DMS153 treated with DMSO at 0.1 percent for 48 hours (cell line): ENCODE measurements around the gene LEMD2.
A peak's percentile ranks its signal among the peaks of the same experiment; 100 is the strongest.

ENCODE experiments used
- DNase-seq: peaks from one replicate; lab custom pipeline; 2025; ENCODE audit not compliant: unreplicated experiment; lab: John Stamatoyannopoulos, UW

The LEMD2 gene

DNA sequence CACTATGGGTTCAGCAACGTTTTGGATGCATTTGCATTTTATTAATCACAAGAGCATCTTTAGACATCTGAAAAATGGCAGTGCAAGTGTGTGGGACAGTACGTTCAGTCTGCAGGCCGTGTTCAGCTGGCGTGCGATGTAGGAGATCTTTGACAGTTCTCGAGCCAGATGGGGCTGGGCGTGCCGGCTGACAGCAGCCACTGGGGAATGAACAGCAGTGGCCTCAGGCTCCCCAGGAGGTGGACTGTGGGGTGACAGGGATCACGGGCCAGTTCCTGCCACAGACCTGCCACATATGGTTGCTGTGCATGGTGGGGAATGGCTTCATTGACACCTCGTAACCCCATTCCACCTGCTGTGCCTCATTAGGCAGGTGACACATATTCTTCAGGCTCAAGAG is 31.3 kb upstream of the LEMD2 start:
- no peak for DNase-seq

DNA sequence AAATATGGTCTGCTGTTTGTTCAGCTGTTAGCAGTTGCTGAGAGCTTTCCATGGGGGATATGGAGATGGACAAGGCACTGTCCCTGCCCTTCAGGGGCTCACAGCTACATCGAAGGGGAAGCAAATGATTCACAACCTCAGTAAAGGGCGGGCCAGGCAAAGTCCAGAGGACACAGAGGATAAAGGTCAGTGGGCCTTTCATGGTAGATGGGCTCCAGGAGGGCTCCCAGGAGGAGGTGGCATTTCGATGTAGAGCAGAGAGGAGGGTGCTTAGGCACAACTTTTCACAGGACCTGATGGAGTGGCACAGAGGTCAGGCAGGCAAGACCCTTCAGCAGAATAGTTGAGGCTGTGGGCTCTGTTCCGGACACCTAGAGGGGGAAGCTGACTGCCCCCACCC is 30.1 kb upstream of the LEMD2 start:
- no peak for DNase-seq

DNA sequence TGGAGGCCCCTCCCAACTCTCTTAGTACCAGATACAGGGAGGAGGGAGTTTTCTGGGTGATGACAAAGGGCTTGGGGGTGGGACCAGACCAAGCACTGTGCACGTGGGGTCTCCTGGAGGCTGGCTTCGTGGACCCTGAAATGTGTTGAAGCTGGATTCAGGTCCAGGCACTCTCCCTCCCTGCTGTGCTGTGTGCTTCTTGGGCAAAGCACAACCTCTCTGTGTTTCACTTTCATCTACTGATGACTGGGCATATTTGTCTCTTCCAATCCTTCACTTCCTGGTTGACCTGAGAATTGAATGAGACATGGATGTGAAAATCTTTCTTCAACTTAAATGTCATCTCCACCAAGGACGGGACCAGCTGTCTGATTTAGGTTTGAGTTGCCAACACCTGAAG is 29.4 kb upstream of the LEMD2 start:
- no peak for DNase-seq

DNA sequence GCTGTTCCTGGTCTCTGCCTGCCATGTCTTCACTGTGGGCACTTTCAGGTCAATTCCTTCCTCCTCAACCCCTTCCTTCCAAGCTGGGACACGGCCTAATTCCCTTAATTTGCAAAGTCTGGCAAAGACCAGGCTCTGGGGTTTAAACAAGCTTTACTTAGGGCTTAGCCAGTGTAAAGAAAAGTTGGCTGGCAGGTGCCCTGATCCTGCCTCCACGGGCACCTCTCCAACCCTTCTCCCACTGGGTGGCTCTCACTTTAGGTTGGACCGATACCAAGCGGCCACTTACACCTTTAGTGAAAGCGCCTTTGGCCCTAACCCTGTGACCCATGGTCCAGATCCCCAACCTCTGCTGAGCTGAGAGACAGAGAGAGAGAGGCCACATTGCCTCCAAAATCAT is 28.6 kb upstream of the LEMD2 start:
- no peak for DNase-seq

DNA sequence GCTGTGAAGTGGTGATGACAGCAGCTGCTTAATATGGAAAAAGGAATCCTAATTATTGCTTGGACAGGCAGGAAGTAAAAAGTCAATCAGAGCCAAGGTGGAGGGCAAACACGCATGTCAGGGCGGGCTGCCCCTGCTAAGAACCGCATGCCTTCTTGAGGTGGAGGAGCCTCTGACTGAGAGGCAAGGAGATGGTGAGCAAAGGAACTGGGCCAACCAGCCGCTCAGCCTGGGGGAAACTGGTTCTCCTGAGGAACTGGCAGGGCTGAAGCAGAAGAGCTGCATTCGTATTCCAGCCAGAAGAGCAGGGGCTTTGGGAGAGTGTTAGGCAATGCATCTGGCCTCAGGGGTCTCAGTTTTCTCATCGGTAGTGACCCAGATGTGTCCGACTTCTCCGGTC is 28.0 kb upstream of the LEMD2 start:
- no peak for DNase-seq

DNA sequence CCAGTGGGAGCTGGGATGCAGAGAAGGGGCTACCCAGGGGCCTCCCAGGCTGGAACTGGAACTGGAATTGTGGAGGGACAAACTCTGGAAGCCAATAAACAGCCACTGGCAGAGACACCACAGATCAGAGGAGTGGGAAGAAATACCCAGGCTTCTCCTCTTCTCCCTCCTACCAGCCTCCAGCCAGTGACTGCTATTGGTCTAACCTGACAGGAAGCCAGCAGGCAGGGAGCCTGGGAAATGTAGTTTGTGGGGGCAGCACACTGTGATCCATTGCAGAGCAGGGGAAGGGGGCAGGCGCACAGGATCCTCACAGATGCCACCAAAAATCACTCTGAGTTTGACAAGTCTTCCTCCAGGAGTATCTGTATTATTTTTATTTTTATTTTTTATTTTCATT is 26.9 kb upstream of the LEMD2 start:
- DNase-seq: peak; percentile 23

DNA sequence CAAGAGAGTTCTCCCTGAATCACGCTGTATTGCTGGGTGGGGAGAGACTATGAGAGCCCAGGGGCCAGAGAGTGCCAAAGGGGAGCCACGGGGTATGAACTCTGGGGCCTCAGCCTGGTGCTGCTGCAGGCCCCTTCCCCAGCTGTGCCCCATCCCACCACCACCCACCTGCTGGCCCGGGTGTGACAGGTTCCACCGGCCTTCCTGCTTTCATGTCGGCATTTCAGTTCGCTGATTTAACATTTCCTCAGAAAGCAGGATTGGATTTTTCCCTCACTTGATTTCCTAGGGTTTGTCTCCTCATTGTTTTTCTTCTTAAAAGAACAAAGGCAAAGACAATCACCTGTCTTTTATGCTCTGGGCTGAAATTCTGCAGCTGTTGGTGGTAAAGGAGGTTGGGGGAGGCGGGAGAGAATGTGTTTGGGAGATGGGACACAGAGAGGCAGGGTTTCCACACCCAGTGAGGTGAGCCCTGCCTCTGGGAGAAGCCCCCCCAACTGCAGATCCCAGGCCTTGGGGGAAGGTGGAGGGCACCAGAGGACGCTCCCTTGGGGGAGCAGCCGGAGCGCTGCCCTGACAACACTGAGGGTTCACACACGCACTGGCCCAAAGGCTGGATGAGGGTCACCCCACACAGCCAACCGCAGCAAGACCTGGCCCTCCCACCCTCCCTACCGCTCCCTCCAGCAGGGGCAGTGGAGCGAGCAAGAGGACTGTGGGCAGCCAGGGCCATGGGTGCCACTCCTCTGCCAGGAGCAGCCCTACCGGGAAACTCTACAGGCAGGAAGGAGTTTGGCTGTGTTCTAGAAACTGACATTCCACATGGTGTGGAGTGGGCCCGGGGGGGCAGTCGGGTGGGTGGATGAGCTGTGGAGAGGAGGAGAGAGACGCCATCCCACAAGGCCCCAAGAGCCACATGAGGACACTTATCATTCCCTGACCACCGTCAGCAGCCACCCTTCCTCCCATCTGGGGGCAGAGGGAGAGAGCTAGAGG is 25.4 kb upstream of the LEMD2 start:
- DNase-seq: no peak

DNA sequence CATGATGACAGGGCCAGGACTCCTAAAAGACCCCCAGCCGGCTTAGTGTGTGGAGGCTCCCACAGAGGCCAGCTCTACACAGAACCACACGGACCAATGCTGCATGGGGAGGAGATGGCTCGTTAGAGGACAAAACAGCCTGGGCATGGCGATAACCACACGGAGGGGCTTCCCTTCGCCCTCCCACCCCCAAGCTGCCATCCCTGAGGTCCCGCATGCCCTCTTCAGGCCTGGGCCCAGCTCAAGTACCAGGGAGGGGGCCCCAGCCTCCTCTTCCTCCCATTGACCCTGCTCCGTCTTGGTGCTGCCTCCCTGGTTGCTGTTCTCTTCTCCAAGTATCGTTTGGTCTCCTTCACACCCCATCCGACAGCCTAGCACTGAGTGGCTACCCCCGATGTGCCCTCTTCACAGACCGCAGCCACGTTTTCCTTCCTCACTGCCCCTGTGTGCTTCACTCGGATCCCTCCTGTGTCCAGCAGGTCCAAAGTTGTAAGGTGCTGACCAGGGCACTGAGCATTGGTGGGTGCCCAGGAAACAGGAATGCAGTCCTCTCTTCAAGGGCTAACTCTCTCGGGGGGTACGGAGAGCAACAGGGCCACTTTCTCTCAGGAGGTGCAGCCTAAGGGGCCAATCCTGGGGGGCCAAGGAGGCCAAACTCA is 24.4 kb upstream of the LEMD2 start:
- DNase-seq: no peak

DNA sequence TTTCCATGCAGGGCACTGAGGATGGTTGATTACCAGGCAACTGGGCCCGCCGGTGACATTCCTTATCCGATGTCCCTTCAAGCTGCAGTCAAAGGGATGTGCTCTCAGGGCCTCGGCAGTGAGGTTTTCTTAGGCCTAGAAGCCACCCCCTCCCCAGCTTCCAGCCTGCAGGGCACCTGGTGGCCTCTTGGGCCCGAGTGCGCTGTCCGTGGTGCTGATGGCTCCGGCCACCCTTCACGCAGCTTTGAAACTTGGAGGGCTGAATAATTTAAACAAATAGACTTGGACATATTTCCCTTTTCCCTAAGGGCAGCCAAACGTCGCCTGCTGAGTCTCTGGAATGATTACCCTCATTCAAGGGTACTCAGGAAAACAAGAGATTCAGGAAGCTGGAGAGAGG is 23.7 kb upstream of the LEMD2 start:
- DNase-seq: no peak

DNA sequence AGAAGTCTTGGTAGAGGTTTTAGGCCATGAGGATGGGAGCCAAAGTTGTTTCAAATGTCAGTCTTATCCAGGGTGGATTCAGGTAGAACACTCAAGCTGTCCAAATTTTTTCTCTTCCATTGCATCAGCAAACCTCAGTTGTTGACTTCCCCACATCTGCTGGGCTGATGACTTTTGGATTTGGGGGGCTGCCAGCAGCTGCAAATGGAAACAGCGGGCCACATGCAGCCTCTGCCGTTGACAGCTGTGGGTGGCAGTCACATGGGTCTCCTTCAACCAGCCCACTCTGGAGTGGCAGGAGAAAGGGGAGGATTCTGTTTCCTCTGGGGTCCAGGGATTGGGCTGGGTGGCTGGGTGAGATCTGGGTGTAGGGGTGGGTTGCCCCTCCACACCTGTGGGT is 20.7 kb upstream of the LEMD2 start:
- DNase-seq: no peak

DNA sequence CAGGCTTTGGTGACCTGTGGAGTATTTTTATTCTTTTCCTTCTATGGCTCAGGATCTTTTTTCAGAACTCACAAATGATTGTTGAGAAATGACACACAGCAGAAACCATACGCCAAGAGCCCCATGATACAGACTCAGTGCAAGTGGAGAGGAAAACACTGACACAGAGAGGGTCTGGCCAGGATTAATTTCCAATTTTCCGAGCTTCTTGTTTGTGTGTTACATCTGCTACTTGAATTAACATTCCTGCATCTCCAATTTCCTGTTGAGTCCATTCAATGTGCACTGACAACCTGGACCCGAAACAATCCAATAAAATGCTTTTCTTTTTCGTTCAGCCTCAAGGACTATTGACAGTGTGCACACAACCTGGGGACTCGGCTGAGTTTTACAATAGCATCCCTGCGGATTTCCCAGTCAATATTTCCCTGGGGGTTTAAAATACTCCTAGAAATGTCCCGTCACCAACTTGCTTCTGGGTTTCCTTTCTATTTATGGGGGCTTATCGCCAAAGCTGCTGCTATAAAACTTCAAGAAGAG is 19.8 kb upstream of the LEMD2 start:
- peak; percentile 27 for DNase-seq

DNA sequence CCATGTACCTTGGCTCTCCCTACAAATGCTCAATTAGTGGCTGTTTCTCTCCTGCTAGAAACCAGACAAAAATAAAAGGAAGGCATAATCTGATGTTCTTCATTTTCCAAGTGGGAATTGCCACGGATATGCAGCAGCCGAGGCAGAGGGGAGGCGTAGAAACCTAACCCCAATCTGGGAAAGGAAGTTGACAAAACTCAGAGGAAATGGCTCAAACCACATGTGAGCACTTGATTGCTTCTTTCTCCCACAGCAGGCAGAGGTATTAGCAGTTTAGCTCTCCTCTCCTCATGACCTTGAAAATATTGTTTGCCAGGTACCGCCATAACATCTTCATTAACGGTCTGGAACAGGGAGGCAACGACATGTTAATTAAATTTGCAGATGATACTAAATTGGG is 18.7 kb upstream of the LEMD2 start:
- no peak for DNase-seq

DNA sequence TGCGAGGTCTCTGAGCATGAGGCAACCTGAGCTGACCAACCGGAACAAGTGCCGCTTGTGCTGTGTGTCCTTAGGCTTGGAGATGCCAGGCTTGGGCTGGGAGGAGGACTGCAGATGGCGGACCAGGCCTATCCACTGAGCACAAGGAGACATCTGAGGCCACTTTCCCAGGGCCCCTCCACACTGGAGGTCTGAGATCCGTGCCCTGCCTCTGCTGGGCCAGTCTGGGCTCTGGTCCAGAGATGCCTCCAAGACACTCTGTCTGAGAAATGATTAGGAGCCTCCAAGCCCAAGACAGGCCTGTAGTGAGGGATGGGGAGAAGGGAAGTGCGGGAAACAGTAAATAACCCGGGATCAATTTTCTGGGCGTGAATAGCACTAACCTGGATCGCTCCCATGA is 17.9 kb upstream of the LEMD2 start:
- DNase-seq: no peak

DNA sequence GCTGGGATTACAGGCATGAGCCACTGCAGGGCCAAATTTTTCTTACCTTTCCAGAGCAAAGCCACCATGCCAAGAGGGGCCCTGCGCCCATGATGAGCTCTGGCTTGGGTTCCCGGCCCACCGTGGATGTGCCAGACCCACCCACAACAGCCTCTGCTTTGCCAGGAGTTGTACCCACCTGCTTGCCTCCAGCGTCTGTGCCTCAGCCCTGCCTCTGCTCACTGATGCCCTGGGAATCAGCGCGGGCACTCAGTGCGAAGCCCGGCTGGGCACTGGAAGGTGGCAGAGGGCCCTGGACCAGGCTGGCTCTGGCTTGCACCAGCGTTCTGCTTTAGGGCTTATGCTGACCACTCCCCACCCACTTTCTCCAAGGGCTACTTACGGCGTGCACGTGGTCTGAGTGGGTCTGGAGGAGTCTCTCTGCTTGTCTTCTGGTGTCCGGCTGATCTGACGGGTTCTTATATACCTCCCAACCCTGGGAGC is 14.7 kb upstream of the LEMD2 start, which contains the start of gene MLN:
Gene MLN (minus strand): TSS at position 433 of the 483 bp plus-strand sequence. CDS start 2,840 bp downstream, outside the sequence.
- no peak for DNase-seq

DNA sequence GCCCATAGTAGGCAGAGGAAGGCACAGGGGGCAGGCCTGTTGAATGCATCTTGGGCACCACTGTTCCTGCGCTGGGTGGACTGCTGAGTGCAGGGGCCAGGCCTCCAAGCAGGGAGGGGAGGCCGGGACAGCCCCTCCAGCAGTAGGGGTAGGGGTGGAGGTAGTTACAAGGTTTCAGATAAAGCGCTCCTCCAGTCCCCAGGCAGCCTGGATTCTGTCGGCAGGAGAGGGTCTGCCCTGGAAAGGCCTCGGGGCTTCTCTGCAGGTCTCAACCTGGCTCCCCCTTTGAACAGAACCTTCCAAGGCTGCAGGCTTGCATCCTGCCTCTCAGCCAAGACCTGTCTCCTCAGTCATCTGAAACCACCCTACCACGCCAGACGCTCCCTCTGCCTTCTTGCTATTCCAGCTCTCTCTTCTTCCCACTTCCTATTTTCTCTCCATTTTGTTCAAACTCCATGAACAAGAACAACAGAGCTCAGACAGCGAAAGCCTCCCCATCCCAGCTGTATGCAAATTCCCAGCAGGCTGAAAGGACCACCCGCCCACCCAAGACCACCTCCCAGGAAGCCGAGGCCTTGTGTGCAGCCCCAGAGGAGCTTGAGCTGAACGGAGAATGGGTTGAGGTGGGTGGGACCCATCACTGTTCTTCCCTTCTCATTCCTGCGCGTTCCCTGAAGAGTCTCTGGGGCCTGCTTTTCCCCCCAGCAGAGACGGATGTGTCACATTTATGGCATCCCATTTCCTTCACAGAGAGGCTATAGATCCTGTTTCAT is 13.4 kb upstream of the LEMD2 start:
- no peak for DNase-seq

DNA sequence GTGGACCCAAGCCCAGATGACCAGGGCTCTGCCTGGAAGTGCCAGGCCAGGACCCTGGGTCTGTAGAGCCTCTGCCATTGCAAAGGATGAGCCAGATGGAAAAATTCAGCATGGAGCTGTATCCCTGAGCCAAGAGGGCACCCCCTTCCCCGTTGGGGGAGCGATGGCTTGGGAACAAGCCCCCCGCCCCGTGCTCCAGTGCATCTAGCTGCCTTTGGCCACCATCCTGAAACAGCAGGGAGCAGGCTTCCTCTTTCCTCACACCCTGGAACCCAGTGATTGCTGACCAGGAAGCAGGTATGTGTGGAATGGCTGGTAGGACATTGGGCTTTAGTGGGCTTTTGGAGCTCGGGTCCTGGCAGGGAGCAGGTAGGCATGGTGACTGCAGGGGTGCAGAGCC is 12.7 kb upstream of the LEMD2 start:
- DNase-seq: no peak

DNA sequence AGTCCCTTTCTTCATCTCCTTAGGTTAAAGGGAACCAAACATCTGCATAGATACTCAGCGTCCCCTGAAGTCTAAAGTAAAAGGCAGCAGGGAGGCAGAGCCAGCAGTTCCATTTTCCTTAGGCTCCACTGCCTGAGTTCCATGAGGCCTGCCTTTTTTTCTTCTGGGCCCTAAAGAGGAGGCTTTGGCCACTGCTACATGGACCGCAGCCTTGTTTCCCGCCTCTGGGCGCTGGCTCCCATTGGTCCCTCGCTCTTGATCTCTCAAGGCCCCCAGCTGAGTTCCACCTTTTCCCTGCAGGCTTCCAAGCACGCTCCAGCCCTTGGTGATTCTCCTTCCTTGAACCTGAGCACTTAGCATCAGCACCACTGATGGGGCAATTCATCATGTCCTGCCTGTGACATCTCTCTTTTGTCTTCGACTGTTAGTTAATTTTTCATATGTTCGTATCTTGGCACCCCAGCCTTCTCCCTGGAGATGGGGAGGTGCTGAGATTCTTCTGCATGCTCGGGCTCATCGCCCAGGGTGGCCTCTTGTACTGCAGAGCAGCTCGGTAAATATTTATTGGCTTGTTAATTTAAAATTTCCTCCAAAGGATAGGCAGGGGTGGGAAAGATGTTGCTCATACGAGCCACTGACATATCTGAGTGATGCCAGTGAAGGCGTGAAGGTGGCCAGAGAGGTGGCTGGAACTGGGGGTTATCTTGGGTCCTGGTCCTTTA is 11.5 kb upstream of the LEMD2 start:
- no peak for DNase-seq

DNA sequence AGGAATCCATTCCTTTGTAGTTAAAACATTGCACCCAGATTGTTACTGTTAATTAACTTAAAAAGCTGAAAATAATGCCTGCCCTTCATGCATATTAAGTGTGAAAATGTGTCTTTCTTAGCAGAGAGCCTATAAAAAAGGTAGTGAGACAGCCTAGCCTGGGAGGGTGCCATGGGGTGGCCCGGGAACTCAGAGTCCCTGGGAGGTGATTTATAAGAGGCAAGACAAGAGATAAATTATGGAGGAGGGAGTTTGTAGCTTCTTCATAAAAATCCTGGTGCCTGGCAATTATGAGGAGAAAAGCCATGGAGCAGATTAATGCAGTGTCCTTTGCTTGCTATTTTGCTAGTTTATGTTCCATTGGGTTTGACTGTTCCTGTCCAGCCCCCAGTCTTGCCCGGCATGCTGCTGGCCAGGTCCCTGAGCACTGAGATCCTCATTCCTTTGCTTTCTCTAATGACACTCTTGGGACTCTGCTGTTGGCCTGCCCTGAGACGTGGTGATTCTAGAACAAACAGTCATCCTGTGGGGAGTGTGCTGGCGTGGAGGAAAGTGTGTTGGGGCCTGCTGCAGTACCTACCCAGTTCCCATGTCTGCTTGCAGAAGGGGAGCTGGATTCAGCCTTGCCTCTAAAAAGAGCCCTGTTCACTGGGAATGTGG is 10.7 kb upstream of the LEMD2 start:
- no peak for DNase-seq

DNA sequence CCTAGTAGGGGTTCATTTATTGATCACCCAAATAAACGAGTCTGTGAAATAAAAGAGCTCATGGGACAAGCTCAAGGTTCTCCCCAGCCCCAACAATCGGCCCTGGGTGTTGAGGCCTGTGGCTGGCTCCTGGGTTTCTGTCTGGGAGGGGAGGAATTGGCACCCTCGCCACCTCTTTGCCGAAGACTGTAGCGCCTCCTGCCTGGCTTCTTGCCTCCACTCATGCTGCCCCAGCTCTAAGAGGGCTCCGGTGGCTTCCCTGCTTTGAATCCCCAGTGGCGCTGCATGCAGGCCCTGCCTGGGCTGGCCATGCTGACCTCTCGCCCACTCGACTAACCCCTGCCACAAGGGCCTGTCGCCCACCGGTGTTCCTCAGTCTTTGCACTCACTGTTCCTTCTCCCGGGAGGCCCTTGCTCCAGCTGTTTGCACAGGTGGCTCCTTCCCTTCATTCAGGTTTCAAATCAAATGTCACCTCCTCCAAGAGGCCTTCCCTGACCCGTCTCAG is 9.5 kb upstream of the LEMD2 start:
- no peak for DNase-seq
